Mesodermal cell (in vitro differentiated cells): ENCODE results near the gene LRRC27.

ENCODE experiments used
- H3K27ac ChIP-seq: 2 replicates; pipeline ENCODE4 v1.7.0; 2013; ENCODE audit warnings: mild to moderate bottlenecking, low read depth, low read length, moderate library complexity; ENCODE audit not compliant: severe bottlenecking
- H3K36me3 ChIP-seq: 2 replicates; pipeline ENCODE4 v1.7.1; 2013; ENCODE audit warnings: mild to moderate bottlenecking, low read length, moderate library complexity; ENCODE audit not compliant: control insufficient read depth, insufficient read depth
- H3K4me1 ChIP-seq: one replicate; pipeline ENCODE4 v1.7.1; 2013; ENCODE audit warnings: mild to moderate bottlenecking, low read length; ENCODE audit not compliant: insufficient read depth, control insufficient read depth, poor library complexity, severe bottlenecking
- H3K4me3 ChIP-seq: 2 replicates; pipeline ENCODE4 v1.7.0; 2013; ENCODE audit warnings: low read length, control low read depth, mild to moderate bottlenecking; ENCODE audit not compliant: insufficient read depth, poor library complexity, severe bottlenecking; ENCODE audit errors: extremely low read depth
- H3K9me3 ChIP-seq: 2 replicates; pipeline ENCODE4 v1.7.1; 2013; ENCODE audit warnings: mild to moderate bottlenecking, low read length, moderate library complexity; ENCODE audit not compliant: control insufficient read depth
- WGBS, 2 experiments: methylation state at CpG; one replicate each; pipeline ENCODE4 v1.1.5; 2013; ENCODE audit warnings: missing lambda C conversion rate in 2 of 2; ENCODE audit not compliant: insufficient coverage in 2 of 2; 5-methylcytosine and 5-hydroxymethylcytosine counted together

Gene LRRC27

DNA sequence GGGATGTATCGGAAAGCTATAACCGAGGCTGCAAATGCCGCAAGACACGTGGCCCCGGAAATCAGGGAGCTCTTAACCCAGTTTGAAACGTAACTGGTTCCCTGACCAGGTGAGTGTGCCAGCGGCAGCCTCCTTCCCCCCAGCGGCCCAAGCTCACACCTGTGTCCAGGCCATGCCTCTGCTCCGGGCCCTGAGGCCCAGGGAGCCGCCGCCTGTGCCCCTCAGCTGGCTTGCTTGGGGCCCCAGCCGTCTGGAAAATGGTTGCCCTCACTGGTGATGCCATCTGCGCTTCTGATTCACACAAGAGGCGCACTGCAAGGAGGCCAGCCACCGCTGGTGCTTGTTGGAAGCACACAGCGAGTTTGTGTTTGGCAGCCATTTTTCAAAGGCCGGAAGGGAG, 74.2 kb downstream of the LRRC27 start:
- 94 to 97% methylated on average over 17 of the region's 17 CpGs for WGBS, 2 experiments
- H3K27ac ChIP-seq = no peak overlapping the region

GRCh38 chr10:132406750-132407149, 74.8 kb downstream of the LRRC27 start:
- Histone ChIP-seq H3K36me3 (peaks cover 31% of the 10 kb centered on the region), H3K4me1 (peaks cover 21% of the 10 kb centered on the region), H3K4me3 (no peak overlapping the region), H3K27ac (no peak overlapping the region), H3K9me3 (no peaks in the 10 kb centered on the region)
- WGBS, 2 experiments = 82 to 99% methylated on average over 4 to 14 of the region's 16 CpGs

More for the DNA sequence above, 74.2 kb downstream of the LRRC27 start:
- no peak overlapping the region for H3K4me3 ChIP-seq
- peaks cover 15% of the 10 kb centered on the region for H3K4me1 ChIP-seq
- H3K36me3 ChIP-seq = peaks cover 31% of the 10 kb centered on the region
- no peaks in the 10 kb centered on the region for H3K9me3 ChIP-seq

DNA sequence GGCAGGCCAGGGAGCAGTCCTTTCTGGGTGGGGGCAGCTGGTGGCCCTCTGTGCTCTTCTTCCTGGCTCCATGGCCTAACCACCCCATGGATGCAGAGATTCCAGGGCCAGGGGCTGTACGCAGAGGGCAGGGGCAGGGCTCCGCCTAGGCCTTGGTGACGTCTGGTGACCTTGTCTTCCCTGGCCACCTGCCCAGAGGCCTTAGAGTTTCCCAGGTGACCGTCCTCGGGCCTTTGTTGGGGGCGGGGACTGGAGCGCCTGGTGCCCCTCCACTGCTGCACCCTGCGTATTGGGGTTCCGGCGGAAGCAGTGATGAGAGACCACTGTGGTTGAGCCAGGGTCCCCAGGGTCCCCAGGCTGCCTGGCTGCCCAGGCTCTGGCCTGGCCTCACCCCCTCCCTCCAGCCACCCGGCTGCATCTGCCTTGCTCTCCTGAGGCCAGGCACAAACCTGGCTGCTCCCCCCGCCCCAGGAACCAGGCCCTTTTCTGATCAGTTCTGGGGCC, 75.3 kb downstream of the LRRC27 start:
- Histone ChIP-seq H3K36me3 (peaks cover 31% of the 10 kb centered on the region), H3K4me3 (no peak overlapping the region), H3K27ac (no peak overlapping the region), H3K9me3 (no peaks in the 10 kb centered on the region), H3K4me1 (peaks cover 26% of the 10 kb centered on the region)
- WGBS, 2 experiments = 95 to 96% methylated on average over 8 to 10 of the region's 12 CpGs

DNA sequence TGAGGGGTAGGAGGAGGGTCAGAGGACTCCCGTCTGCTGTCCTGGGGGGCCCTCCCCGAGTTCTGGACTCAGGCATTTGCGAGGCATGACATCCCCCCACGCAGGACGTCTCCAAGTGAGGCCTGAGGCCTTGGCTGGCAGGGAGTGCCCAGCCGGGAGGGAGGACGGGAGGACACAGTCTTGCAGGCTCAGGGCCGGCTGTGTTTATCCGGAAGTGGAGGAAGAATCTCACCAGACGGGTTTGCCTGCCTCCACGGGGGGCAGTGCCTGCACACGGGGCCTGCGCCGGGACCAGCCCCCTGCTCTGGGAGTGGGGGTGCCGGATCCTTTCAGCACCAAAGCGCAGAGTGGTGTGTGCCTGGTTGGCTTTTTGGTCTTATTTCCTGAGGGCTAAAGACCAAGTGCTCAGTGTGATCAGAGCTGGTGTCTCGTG, 75.9 kb downstream of the LRRC27 start:
- 68 to 69% methylated on average over 14 to 17 of the region's 17 CpGs for WGBS, 2 experiments
- Histone ChIP-seq H3K9me3 (no peaks in the 10 kb centered on the region), H3K36me3 (peaks cover 31% of the 10 kb centered on the region), H3K27ac (peak overlapping the region; percentile 49), H3K4me3 (no peak overlapping the region), H3K4me1 (peaks cover 26% of the 10 kb centered on the region)

- Histone ChIP-seq H3K9me3 (no peaks in the 10 kb centered on the region), H3K27ac (peak overlapping the region; percentile 49), H3K36me3 (peaks cover 30% of the 10 kb centered on the region), H3K4me1 (peaks cover 29% of the 10 kb centered on the region), H3K4me3 (no peak overlapping the region)
- WGBS, 2 experiments = 53 to 64% methylated on average over 11 to 17 of the region's 20 CpGs
These were observed 76.4 kb downstream of the LRRC27 start for GRCh38 chr10:132408367-132408781.

- peaks cover 28% of the 10 kb centered on the region for H3K36me3 ChIP-seq
- peaks cover 36% of the 10 kb centered on the region for H3K4me1 ChIP-seq
- 89 to 90% methylated on average over 21 to 27 of the region's 27 CpGs for WGBS, 2 experiments
- H3K4me3 ChIP-seq = no peak overlapping the region
- no peaks in the 10 kb centered on the region for H3K9me3 ChIP-seq
- no peak overlapping the region for H3K27ac ChIP-seq
These were observed 77.1 kb downstream of the LRRC27 start for GRCh38 chr10:132408823-132409666.

DNA sequence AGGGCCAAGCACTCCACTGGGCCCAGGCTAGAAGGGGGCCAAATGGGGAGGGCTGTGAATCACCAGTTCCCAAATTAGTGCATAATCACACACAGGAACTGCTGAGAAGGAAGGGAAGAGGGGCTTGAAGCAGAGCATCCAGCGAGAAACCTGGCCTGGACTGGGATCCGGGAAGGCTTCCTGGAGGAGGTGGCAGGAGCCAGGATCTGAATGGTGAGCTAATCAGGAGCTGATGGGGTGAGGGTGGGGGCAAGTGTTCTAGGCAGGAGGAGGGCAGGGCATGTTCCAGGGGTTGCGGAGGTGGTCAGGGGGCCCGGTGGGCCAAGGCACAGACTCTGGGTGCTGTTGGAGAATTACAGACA, 77.7 kb downstream of the LRRC27 start:
- Histone ChIP-seq H3K36me3 (peaks cover 23% of the 10 kb centered on the region), H3K4me3 (no peak overlapping the region), H3K27ac (no peak overlapping the region), H3K9me3 (no peaks in the 10 kb centered on the region), H3K4me1 (peaks cover 37% of the 10 kb centered on the region)
- WGBS, 2 experiments = 76 to 89% methylated on average over 4 of the region's 4 CpGs

- WGBS, 2 experiments = 96 to 98% methylated on average over 21 to 26 of the region's 28 CpGs
These were observed 78.2 kb downstream of the LRRC27 start for GRCh38 chr10:132410056-132410778.

GRCh38 chr10:132410779-132411532, 79.0 kb downstream of the LRRC27 start:
- Histone ChIP-seq H3K4me3 (no peak overlapping the region), H3K4me1 (peaks cover 43% of the 10 kb centered on the region), H3K9me3 (no peaks in the 10 kb centered on the region), H3K36me3 (peaks cover 15% of the 10 kb centered on the region), H3K27ac (peak overlapping the region; percentile 80)
- WGBS, 2 experiments = 95 to 97% methylated on average over 15 to 27 of the region's 28 CpGs

More at GRCh38 chr10:132410056-132410778, 78.2 kb downstream of the LRRC27 start:
- H3K4me3 ChIP-seq = no peak overlapping the region
- H3K9me3 ChIP-seq = no peaks in the 10 kb centered on the region
- H3K27ac ChIP-seq = no peak overlapping the region
- H3K4me1 ChIP-seq = peaks cover 43% of the 10 kb centered on the region
- peaks cover 19% of the 10 kb centered on the region for H3K36me3 ChIP-seq

DNA sequence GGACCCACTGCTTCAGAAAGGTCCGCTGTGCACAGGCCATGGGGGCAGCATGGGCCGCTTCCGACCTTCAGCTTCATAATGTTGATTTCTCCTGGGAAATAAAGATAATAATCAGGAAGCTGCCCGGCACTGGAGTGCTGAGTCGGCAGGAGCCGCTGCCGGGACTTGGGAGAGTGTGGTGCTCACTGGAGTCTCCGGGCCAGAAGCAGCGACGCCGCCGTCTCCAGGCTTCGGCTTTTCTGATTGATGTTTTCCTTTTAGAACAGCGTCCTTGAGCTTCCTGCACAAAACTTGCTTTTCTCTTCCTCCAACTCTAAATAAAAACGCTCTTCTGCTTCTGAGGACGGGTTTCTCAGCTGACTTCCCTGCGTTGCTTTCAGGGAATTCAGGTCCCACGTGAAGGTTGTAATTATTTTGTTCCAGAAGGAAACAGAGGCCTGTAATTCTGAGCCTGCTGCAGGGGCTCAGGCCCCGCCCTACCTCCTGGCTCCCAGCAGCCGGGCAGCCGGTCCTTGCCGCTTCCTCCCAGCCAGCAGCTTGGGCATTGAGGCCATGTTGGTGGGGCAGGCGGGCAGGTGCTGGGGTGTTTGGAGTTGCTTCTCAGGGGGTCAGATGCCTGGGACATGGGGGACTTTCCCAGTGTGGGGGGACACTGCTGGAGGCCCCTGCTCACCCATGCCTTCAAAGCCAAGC, 79.7 kb downstream of the LRRC27 start:
- peaks cover 8% of the 10 kb centered on the region for H3K36me3 ChIP-seq
- no peaks in the 10 kb centered on the region for H3K9me3 ChIP-seq
- 68 to 82% methylated on average over 18 to 21 of the region's 23 CpGs for WGBS, 2 experiments
- no peak overlapping the region for H3K4me3 ChIP-seq
- peak overlapping the region; percentile 80 for H3K27ac ChIP-seq
- peaks cover 43% of the 10 kb centered on the region for H3K4me1 ChIP-seq
